SK-N-SH treated with all-trans-retinoic acid at 6 μM for 48 hours (cell line): Measurements from ENCODE around the gene TNRC6A.

Source experiments
- ATAC-seq: fragments of 200-7000 bp; cut with Tn5 transposase; 3 replicates; pipeline ENCODE4 v1.9.1; 2020; ENCODE audit warnings: mild to moderate bottlenecking, moderate library complexity
- ARNTL ChIP-seq: fragments of 450-650 bp; formaldehyde crosslinking; IDR thresholded peaks from 2 replicates; pipeline ENCODE4 v1.5.0; 2020; ENCODE audit warnings: low read depth, mild to moderate bottlenecking, moderate library complexity, borderline replicate concordance
- BACH2 ChIP-seq: fragments of 250-450 bp; sonication (Bioruptor Pico); IDR thresholded peaks from 2 replicates; pipeline ENCODE4 v1.9.0; 2021; ENCODE audit warnings: mild to moderate bottlenecking, borderline replicate concordance
- CSDC2 ChIP-seq: fragments of 250-450 bp; sonication (Bioruptor Pico); IDR thresholded peaks from 2 replicates; pipeline ENCODE4 v1.5.0; 2020; ENCODE audit warnings: mild to moderate bottlenecking, moderate library complexity
- CSRNP3 ChIP-seq: fragments of 250-450 bp; sonication (Bioruptor Pico); IDR thresholded peaks from 2 replicates; pipeline ENCODE4 v1.5.1; 2021; ENCODE audit warnings: mild to moderate bottlenecking, moderate library complexity
- ESRRG ChIP-seq: fragments of 250-450 bp; sonication (Bioruptor Pico); IDR thresholded peaks from 2 replicates; pipeline ENCODE4 v1.6.1; 2021; ENCODE audit warnings: mild to moderate bottlenecking
- GLIS3 ChIP-seq: fragments of 250-450 bp; sonication (Bioruptor Pico); IDR thresholded peaks from 2 replicates; pipeline ENCODE4 v1.5.0; 2020; ENCODE audit warnings: mild to moderate bottlenecking, moderate library complexity
- ISL1 ChIP-seq: fragments of 250-450 bp; sonication (Bioruptor Pico); IDR thresholded peaks from 2 replicates; pipeline ENCODE4 v2.1.2; 2022; ENCODE audit warnings: mild to moderate bottlenecking, moderate library complexity
- OSR1 ChIP-seq: fragments of 250-450 bp; sonication (Bioruptor Pico); IDR thresholded peaks from 2 replicates; pipeline ENCODE4 v1.8.0; 2022; ENCODE audit warnings: moderate library complexity, mild to moderate bottlenecking, inconsistent platforms
- PATZ1 ChIP-seq: fragments of 250-450 bp; sonication (Bioruptor Pico); IDR thresholded peaks from 2 replicates; pipeline ENCODE4 v1.8.0; 2020; ENCODE audit warnings: mild to moderate bottlenecking, moderate library complexity, borderline replicate concordance
- POU6F1 ChIP-seq: fragments of 250-450 bp; sonication (Bioruptor Pico); IDR thresholded peaks from 2 replicates; pipeline ENCODE4 v1.8.0; 2021; ENCODE audit warnings: low read depth, mild to moderate bottlenecking, moderate library complexity, borderline replicate concordance
- PPARA ChIP-seq: fragments of 250-450 bp; sonication (Bioruptor Pico); IDR thresholded peaks from 2 replicates; pipeline ENCODE4 v1.5.0; 2020; ENCODE audit warnings: mild to moderate bottlenecking, borderline replicate concordance
- RARB ChIP-seq: fragments of 250-450 bp; sonication (Bioruptor Pico); IDR thresholded peaks from 2 replicates; pipeline ENCODE4 v1.8.0; 2021; ENCODE audit warnings: mild to moderate bottlenecking, moderate library complexity
- SNAI2 ChIP-seq: fragments of 250-450 bp; sonication (Bioruptor Pico); IDR thresholded peaks from 2 replicates; pipeline ENCODE4 v1.5.0; 2020; ENCODE audit warnings: mild to moderate bottlenecking, moderate library complexity
- TCF4 ChIP-seq: fragments of 250-450 bp; sonication (Bioruptor Pico); IDR thresholded peaks from 2 replicates; pipeline ENCODE4 v1.8.0; 2021; ENCODE audit warnings: mild to moderate bottlenecking, moderate library complexity, borderline replicate concordance
- TOX ChIP-seq: fragments of 250-450 bp; sonication (Bioruptor Pico); IDR thresholded peaks from 2 replicates; pipeline ENCODE4 v1.8.0; 2021; ENCODE audit warnings: mild to moderate bottlenecking, moderate library complexity, borderline replicate concordance
- ZC3H10 ChIP-seq: fragments of 250-450 bp; sonication (Bioruptor Pico); IDR thresholded peaks from 2 replicates; pipeline ENCODE4 v1.5.1; 2021; ENCODE audit warnings: mild to moderate bottlenecking, moderate library complexity
- ZFP3 ChIP-seq: fragments of 250-450 bp; sonication (Bioruptor Pico); IDR thresholded peaks from 2 replicates; pipeline ENCODE4 v1.5.0; 2020; ENCODE audit warnings: mild to moderate bottlenecking, moderate library complexity
- ZFP30 ChIP-seq: fragments of 450-650 bp; formaldehyde crosslinking; IDR thresholded peaks from 2 replicates; pipeline ENCODE4 v1.5.0; 2022; ENCODE audit warnings: mild to moderate bottlenecking, moderate library complexity
- ZNF565 ChIP-seq: fragments of 450-650 bp; formaldehyde crosslinking; conservative IDR thresholded peaks from 2 replicates; pipeline ENCODE4 v1.5.0; 2020; ENCODE audit warnings: low read depth, mild to moderate bottlenecking, moderate library complexity
- ZNF70 ChIP-seq: fragments of 450-650 bp; formaldehyde crosslinking; IDR thresholded peaks from 2 replicates; pipeline ENCODE4 v1.5.0; 2020; ENCODE audit warnings: mild to moderate bottlenecking, moderate library complexity
- ZNF8 ChIP-seq: fragments of 450-650 bp; formaldehyde crosslinking; IDR thresholded peaks from 2 replicates; pipeline ENCODE4 v1.5.0; 2020; ENCODE audit warnings: mild to moderate bottlenecking, moderate library complexity
- TF ChIP-seq, protein P1 (sequence below): fragments of 250-450 bp; sonication (Bioruptor Pico); IDR thresholded peaks from 2 replicates; pipeline ENCODE4 v1.5.0; 2020; ENCODE audit warnings: mild to moderate bottlenecking, moderate library complexity

The TNRC6A gene

DNA sequence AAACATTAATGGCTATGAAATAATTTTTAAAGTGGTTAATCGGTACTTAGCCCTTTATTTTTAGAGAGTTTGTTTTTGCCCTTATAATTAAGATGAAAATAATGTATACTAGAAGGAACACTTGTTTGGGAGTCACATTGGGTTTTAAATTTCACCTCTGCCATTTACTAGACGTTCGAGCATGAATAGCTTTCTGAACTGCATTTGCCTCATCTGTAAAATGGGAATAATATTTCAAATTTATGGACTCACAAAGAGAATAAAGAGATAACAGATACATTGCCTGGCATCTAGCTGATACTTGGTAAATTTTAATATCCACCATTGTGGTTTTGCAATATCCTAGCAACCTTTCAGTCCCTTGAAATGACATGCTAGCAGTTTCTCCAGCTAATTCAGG, 36.6 kb downstream of the TNRC6A start:
- ATAC-seq = no peak

GRCh38 chr16:24769806-24770205, 40.4 kb downstream of the TNRC6A start:
- no peak for TF ChIP-seq CSRNP3 (CRISPR knock-in tag)
- ATAC-seq = no peak

More for the DNA sequence above, 36.6 kb downstream of the TNRC6A start:
- TF ChIP-seq ZC3H10 = no peak
- TF ChIP-seq ZFP3 (CRISPR knock-in tag) = no peak
- no peak for TF ChIP-seq PPARA (CRISPR knock-in tag)
- TF ChIP-seq, protein P1, sequence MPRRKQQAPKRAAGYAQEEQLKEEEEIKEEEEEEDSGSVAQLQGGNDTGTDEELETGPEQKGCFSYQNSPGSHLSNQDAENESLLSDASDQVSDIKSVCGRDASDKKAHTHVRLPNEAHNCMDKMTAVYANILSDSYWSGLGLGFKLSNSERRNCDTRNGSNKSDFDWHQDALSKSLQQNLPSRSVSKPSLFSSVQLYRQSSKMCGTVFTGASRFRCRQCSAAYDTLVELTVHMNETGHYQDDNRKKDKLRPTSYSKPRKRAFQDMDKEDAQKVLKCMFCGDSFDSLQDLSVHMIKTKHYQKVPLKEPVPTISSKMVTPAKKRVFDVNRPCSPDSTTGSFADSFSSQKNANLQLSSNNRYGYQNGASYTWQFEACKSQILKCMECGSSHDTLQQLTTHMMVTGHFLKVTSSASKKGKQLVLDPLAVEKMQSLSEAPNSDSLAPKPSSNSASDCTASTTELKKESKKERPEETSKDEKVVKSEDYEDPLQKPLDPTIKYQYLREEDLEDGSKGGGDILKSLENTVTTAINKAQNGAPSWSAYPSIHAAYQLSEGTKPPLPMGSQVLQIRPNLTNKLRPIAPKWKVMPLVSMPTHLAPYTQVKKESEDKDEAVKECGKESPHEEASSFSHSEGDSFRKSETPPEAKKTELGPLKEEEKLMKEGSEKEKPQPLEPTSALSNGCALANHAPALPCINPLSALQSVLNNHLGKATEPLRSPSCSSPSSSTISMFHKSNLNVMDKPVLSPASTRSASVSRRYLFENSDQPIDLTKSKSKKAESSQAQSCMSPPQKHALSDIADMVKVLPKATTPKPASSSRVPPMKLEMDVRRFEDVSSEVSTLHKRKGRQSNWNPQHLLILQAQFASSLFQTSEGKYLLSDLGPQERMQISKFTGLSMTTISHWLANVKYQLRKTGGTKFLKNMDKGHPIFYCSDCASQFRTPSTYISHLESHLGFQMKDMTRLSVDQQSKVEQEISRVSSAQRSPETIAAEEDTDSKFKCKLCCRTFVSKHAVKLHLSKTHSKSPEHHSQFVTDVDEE (CRISPR knock-in tag) = no peak
- TF ChIP-seq OSR1 (CRISPR knock-in tag) = no peak
- no peak for TF ChIP-seq ESRRG
- no peak for TF ChIP-seq ISL1 (CRISPR knock-in tag)
- TF ChIP-seq ZNF8 (CRISPR knock-in tag) = no peak
- TF ChIP-seq CSRNP3 (CRISPR knock-in tag) = no peak
- no peak for TF ChIP-seq POU6F1 (CRISPR knock-in tag)
- no peak for TF ChIP-seq ARNTL (CRISPR knock-in tag)
- no peak for TF ChIP-seq PATZ1 (CRISPR knock-in tag)
- no peak for TF ChIP-seq SNAI2 (CRISPR knock-in tag)
- TF ChIP-seq TOX = no peak
- no peak for TF ChIP-seq ZFP30 (CRISPR knock-in tag)
- no peak for TF ChIP-seq CSDC2 (CRISPR knock-in tag)
- TF ChIP-seq TCF4 (CRISPR knock-in tag) = no peak

DNA sequence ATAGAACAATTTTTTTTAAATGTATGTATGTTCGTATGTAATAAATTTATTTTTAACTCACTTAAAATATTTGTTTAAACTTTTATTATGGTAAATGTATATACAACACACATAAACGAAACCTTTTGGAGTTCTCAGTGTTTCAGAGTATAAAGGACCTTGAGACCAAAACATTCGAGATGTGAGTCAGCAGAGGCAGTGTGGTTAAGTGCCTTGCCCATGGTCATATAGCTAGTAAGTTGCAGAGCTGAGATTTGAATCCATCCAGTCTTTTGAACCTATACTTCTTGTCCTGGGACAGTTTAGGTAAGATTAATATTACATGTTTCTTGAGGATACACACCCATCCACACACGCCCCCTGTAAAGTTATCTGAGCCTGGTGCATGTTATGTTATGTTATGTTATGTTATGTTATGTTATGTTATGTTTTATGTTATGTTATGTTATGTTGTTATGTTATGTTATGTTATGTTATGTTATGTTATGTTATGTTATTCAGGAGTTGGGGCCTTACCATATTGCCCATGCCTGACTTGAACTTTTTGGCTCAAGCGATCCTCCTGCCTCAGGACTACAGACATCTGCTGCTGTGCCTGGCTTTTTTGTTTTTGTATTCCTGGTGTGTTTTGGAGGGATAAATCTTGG, 41.8 kb downstream of the TNRC6A start:
- no peak; the same call in 2 of the 3 replicates for ATAC-seq
- no peak for TF ChIP-seq ZFP3 (CRISPR knock-in tag)
- TF ChIP-seq ZNF565 = no peak
- TF ChIP-seq RARB (CRISPR knock-in tag) = no peak
- TF ChIP-seq CSRNP3 (CRISPR knock-in tag) = no peak
- TF ChIP-seq ZNF8 (CRISPR knock-in tag) = no peak
- no peak for TF ChIP-seq ZNF70
- no peak for TF ChIP-seq PATZ1 (CRISPR knock-in tag)
- TF ChIP-seq BACH2 = no peak
- no peak for TF ChIP-seq PPARA (CRISPR knock-in tag)
- no peak for TF ChIP-seq TCF4 (CRISPR knock-in tag)
- TF ChIP-seq, protein P1 (CRISPR knock-in tag) = no peak
- TF ChIP-seq GLIS3 = no peak
